Fibroblast of skin of left quadriceps (primary cell): ENCODE results near the gene SMIM1.
A peak's percentile ranks its signal among the peaks of the same experiment; 100 is the strongest.

Experiments used
- DNase-seq, 2 experiments: peaks; one replicate each; pipeline ENCODE4 v3.0.0-alpha.2; 2013; ENCODE audit warnings: low read depth in 2 of 2

Gene SMIM1

DNA sequence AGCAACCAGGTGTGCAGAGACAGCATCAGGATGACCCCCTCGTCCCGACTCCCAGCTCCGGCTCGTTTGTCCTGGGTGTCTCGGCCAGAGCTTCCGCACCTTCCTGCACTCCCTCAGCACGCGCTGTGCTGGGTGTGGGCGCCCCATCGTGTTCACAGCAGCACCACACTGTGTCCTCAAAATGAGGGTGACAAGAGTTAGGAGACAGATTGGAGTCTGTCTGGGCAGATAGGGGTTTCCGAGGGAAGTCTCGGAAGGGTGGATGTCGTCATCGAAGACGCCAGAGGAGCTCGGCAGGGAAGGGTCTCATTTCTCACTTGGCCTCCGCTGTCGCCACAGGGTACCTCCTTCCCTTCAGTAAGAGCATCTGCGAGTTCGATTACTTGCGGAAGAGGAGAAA is 16.2 kb upstream of the SMIM1 start:
- DNase-seq, result no peak

DNA sequence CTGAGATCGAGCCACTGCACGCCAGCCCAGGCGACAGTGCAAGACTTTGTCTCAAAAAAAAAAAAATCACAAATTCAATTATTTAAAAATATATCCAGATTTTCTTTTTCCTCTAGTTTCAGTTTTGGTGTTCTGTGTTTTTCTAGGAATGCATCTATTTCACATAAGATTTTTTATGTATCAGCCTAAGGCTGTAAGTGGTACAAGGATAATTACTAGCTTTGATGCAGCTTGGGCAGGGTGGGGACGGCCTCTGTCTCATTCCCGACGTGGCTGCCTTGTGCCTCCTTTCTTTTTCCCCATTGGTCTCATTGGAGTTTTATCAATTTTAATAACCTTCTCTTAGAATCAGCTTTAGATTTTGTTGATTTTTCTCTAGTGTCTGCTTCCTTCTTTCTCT is 13.4 kb upstream of the SMIM1 start:
- no peak for DNase-seq

GRCh38 chr1:3759796-3760195 is 12.8 kb upstream of the SMIM1 start:
- DNase-seq, result no peak

- DNase-seq, result no peak
These were observed 11.1 kb upstream of the SMIM1 start for GRCh38 chr1:3761296-3762010.

- DNase-seq, result no peak
These were observed 10.2 kb upstream of the SMIM1 start for GRCh38 chr1:3762151-3762872.

GRCh38 chr1:3762873-3763228 is 9.7 kb upstream of the SMIM1 start:
- DNase-seq, result no peak

DNA sequence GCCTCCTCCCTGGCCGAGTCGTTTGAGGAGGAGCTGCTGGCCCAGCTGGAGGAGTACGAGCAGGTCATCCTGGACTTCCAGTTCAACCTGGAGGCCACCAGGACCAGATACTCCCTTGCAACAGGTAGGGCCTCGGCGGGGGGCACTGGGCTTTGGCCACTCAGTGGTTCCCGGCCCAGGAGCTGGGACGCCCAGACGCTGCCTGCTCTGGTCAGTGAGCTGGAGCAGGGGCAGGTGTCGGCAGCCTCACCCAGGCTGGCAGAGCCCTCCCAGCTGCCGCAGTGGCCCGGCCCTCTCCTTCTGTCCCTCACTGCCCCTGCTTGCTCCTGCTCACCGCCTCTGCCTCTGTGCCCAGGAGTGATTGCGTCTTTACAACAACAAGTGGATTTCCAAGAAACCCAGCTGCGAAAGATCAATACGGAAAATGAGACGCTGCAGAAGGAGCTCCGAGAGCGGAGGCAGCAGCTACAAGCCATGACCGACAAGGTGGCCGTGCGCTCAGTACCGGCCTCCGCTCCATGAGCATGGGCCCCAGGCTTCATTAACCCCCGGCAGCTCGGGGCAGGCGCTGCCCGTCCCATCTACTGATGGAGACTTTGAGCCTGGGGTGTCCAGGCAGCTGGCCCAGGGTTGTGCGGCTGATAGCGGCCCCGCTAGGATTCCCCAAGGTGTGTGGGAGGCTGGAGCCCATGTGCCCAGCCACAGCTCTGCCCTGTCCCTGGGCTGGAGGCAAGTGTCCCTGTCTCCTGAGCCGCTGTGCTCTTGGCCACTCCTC is 9.0 kb upstream of the SMIM1 start:
- no peak for DNase-seq

GRCh38 chr1:3767328-3767925 is 5.1 kb upstream of the SMIM1 start:
- no peak for DNase-seq

DNA sequence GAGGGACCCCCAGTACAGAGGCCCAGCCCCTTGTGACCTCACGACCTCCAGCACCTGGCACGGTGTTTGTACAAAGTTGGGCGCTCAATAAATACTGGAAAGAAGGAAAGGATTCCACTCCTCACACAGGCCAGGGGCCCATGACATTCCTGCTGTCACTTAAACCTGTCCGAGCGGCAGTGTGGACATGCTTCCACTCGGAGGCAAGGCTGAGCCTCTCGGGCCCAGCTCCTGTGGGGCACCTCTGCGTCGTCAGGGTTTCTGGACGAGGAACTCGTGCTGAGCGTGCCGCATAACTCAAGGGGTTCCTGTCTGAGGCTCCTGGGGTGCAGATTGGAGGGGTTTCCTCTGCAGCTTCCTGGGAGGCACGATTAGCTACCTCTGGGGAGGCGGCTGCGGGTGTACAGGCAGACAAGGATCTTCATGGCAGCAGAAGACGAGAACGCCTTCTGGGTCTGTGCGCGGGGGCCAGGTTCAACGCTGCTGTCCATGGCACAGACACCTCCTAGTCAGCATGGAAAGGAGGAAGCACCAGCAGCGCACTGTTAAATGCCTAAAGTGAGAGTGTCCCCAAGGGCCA is 3.6 kb upstream of the SMIM1 start:
- DNase-seq, result no peak

GRCh38 chr1:3770047-3770765 is 2.3 kb upstream of the SMIM1 start:
- no peak for DNase-seq

GRCh38 chr1:3771108-3772026 is 1.2 kb upstream of the SMIM1 start:
- DNase-seq, result no peak

DNA sequence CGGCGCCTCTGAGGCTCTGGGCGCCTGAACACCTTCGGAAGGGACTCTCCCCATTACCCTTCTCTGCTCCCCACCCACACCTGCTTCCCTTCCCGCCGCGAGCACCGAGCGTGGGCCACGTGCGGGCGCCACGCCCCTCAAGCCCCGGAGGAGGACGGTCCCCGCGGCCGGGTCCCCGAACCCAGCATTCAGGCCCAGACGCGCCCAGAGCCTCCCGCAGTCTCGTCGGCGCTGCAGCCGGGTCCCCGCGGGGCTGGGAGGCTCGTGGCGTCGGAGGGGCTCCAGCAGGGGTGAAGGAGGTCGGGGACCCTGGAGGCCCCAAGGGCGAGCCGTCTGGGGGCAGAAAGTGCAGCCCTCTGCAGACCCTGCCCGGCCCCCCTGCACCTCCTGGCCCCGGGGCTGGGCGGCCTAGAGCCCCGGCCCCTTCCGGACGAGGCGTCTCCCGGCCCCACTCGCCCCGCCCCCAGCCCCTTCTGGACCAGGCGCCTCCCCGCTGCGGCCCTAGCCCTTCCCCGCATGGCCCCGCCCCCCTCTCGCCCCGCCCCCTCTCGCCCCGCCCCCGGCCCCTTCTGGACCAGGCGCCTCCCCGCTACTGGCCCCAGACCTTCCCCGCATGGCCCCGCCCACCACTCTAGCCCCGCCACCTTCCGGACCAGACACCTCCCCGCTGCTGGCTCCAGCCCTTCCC is 378 bp upstream of the SMIM1 start:
- DNase-seq, result peak; percentile 46 to 50

- DNase-seq, result no peak
These were observed 1.2 kb downstream of the SMIM1 start for GRCh38 chr1:3773572-3774275.

- DNase-seq, result no peak
These were observed 1.9 kb downstream of the SMIM1 start for GRCh38 chr1:3774276-3774945.

DNA sequence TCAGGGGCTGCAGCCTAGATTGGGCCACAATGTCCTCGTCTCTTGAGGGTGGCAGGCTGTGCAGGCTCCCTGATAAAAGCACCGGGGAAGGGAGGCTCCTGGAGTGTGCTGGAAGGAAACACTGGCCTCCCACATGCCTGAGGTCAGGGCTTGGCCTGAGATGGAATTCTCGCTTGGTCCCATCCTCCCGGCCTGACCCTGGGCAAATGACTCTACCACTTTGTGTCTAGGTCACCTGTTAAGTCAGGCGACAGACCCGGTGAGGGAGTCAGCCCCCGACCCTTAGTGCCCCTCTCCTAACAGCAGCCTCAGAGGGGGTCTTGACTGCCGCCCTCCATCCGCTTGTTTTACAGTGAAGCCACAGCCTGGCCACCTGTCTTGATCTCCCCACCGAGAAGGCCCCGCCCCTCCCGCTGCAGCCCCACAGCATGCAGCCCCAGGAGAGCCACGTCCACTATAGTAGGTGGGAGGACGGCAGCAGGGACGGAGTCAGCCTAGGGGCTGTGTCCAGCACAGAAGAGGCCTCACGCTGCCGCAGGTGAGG is 2.5 kb downstream of the SMIM1 start:
- no peak for DNase-seq

DNA sequence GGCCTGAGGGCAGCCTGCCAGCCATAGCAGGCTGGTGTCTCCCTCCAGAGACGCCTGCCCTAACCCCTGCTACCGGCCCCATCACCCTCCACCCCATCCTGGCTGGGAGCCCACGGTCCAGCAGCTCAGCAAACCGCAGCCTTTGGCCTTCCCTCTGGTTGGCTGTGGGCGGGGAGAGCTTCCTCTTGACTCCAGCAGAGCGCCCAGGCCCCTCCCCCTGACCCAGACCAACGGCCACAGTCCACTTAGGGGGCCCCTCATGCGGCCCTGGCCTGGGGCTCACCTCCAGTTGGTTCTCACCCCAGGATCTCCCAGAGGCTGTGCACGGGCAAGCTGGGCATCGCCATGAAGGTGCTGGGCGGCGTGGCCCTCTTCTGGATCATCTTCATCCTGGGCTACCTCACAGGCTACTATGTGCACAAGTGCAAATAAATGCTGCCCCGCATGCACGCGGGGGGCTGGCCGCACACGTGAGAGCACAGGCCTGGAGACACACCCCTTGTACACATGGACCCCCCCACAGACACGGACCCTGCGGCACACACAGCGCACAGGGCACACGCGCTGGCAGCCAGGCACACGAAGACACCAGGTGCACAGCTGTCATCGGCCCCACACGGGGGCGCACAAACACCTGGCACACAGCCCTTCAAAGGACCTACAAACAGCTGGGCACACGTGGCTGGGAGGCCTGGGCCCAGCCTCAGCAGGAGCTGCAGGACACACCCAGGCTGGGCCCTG is 3.1 kb downstream of the SMIM1 start:
- DNase-seq, result no peak

GRCh38 chr1:3776231-3776961 is 3.8 kb downstream of the SMIM1 start:
- DNase-seq, result no peak
